ENCODE results near the gene LPP. TPM values are rescaled to one million over a fixed set of nuclear protein-coding genes. Genes with fewer than 3 reads are reported as not detected.

LPP gene
- total RNA-seq, 4 donors from 2014 or later, result 45.9 to 81.1 (median 63.0) TPM

GRCh38 chr3:188184649-188185048 is 30.7 kb downstream of the LPP start:
- intact Hi-C loops (cut with DNase I; ENCODE audit: low total_unique reads), result no loop called here
- TF ChIP-seq POLR2A (IDR thresholded peaks at IDR 0.05), result no peak
- TF ChIP-seq CTCF (IDR thresholded peaks at IDR 0.05), result no peak
- H3K4me3 ChIP-seq (ENCODE audit: low read depth, poor library complexity, severe bottlenecking), result no peak overlapping the region
- 86 to 92% methylated on average over 3 of the region's 3 CpGs for WGBS, 2 donors
- DNase-seq (ENCODE audit: low spot score in 2 of 2), result no peak

GRCh38 chr3:188185717-188186251 is 31.8 kb downstream of the LPP start:
- TF ChIP-seq POLR2A (IDR thresholded peaks at IDR 0.05) (no peak), CTCF (IDR thresholded peaks at IDR 0.05) (no peak)
- no peak for DNase-seq (ENCODE audit: low spot score in 2 of 2)
- WGBS, 2 donors, result 57 to 59% methylated on average over 7 of the region's 7 CpGs
- intact Hi-C loops (cut with DNase I; ENCODE audit: low total_unique reads), result no loop called here
- H3K4me3 ChIP-seq (ENCODE audit: low read depth, poor library complexity, severe bottlenecking), result no peak overlapping the region

- H3K4me3 ChIP-seq (ENCODE audit: low read depth, poor library complexity, severe bottlenecking), result no peak overlapping the region
- no peak for TF ChIP-seq POLR2A (IDR thresholded peaks at IDR 0.05)
- no peak for TF ChIP-seq CTCF (IDR thresholded peaks at IDR 0.05)
- no peak for DNase-seq (ENCODE audit: low spot score in 2 of 2)
- intact Hi-C loops (cut with DNase I; ENCODE audit: low total_unique reads), result no loop called here
- WGBS, 2 donors, result 78 to 91% methylated on average over 2 of the region's 2 CpGs
These were observed 33.1 kb downstream of the LPP start for GRCh38 chr3:188187053-188187452.

GRCh38 chr3:188188911-188189310 is 35.0 kb downstream of the LPP start:
- DNase-seq (ENCODE audit: low spot score in 2 of 2), result no peak
- intact Hi-C loops (cut with DNase I; ENCODE audit: low total_unique reads), result no loop called here
- TF ChIP-seq CTCF (IDR thresholded peaks at IDR 0.05) (no peak), POLR2A (IDR thresholded peaks at IDR 0.05) (no peak)
- no peak overlapping the region for H3K4me3 ChIP-seq (ENCODE audit: low read depth, poor library complexity, severe bottlenecking)

- no peak for DNase-seq (ENCODE audit: low spot score in 2 of 2)
- TF ChIP-seq CTCF (IDR thresholded peaks at IDR 0.05) (no peak), POLR2A (IDR thresholded peaks at IDR 0.05) (no peak)
- H3K4me3 ChIP-seq (ENCODE audit: low read depth, poor library complexity, severe bottlenecking), result no peak overlapping the region
- WGBS, 2 donors, result 94 to 98% methylated on average over 3 of the region's 3 CpGs
- intact Hi-C loops (cut with DNase I; ENCODE audit: low total_unique reads), result no loop called here
These were observed 37.5 kb downstream of the LPP start for GRCh38 chr3:188191460-188191859.

- DNase-seq (ENCODE audit: low spot score in 2 of 2), result no peak
- 98% methylated on average over 2 of the region's 2 CpGs for WGBS, 2 donors
- no peak overlapping the region for H3K4me3 ChIP-seq (ENCODE audit: low read depth, poor library complexity, severe bottlenecking)
- TF ChIP-seq POLR2A (IDR thresholded peaks at IDR 0.05) (no peak), CTCF (IDR thresholded peaks at IDR 0.05) (no peak)
- intact Hi-C loops (cut with DNase I; ENCODE audit: low total_unique reads), result no loop called here
These were observed 38.1 kb downstream of the LPP start for GRCh38 chr3:188192034-188192433.
